ENCODE results near the gene IFNLR1. TPM values are rescaled to one million over a fixed set of nuclear protein-coding genes. Genes with fewer than 3 reads are reported as not detected.
"Not testable (repeated sequence)": the region's sequence is repeated elsewhere in the genome, so short reads cannot be mapped to it uniquely, and the experiment has no call there.

The IFNLR1 gene
- total and polyA plus RNA-seq, 8 donors, result 2.3 to 8.4 (median 4.0) TPM

GRCh38 chr1:24212376-24212775 is 25.3 kb upstream of the IFNLR1 start:
- DNase-seq, result no peak
- no peak for FAIRE-seq
- ATAC-seq, result no peak

GRCh38 chr1:24210195-24210627 is 23.1 kb upstream of the IFNLR1 start:
- WGBS, 2 donors, result 38 to 48% methylated on average over 10 of the region's 10 CpGs
- Histone ChIP-seq H3K4me1 (no peaks in the 10 kb centered on the region), H3K27ac (no peak overlapping the region), H3K4me3 (no peak overlapping the region), H3K36me3 (no peaks in the 10 kb centered on the region), H3K9me3 (no peaks in the 10 kb centered on the region), H3K27me3 (no peaks in the 10 kb centered on the region)
- DNase-seq (no peak), FAIRE-seq (no peak), ATAC-seq (no peak)
- no peak for TF ChIP-seq CTCF (IDR thresholded peaks at IDR 0.05)
- intact Hi-C loops (cut with DNase I), result loop anchor here in 1 of 3 donors (10.0 kb wide), 1 partner anchor 175 kb away; no protein-coding TSS in a partner anchor

More at GRCh38 chr1:24212376-24212775, 25.3 kb upstream of the IFNLR1 start:
- Histone ChIP-seq H3K27ac (no peak overlapping the region), H3K4me3 (no peak overlapping the region), H3K4me1 (no peaks in the 10 kb centered on the region), H3K9me3 (no peaks in the 10 kb centered on the region), H3K27me3 (no peaks in the 10 kb centered on the region), H3K36me3 (no peaks in the 10 kb centered on the region)
- no peak for TF ChIP-seq CTCF (IDR thresholded peaks at IDR 0.05)
- 75 to 84% methylated on average over 1 of the region's 2 CpGs for WGBS, 2 donors
- intact Hi-C loops (cut with DNase I), result loop anchor here in 1 of 3 donors (10.0 kb wide), 1 partner anchor 172 kb away; no protein-coding TSS in a partner anchor

GRCh38 chr1:24209097-24209496 is 22.0 kb upstream of the IFNLR1 start:
- H3K36me3 ChIP-seq, result no peaks in the 10 kb centered on the region
- FAIRE-seq, result no peak
- H3K9me3 ChIP-seq, result no peaks in the 10 kb centered on the region
- H3K27ac ChIP-seq, result no peak overlapping the region
- TF ChIP-seq CTCF (IDR thresholded peaks at IDR 0.05), result no peak
- H3K4me3 ChIP-seq, result no peak overlapping the region
- H3K4me1 ChIP-seq, result no peaks in the 10 kb centered on the region
- 82 to 83% methylated on average over 5 of the region's 5 CpGs for WGBS, 2 donors
- no peak for ATAC-seq
- DNase-seq, result no peak
- H3K27me3 ChIP-seq, result no peaks in the 10 kb centered on the region
- intact Hi-C loops (cut with DNase I), result no loop called here

- no peaks in the 10 kb centered on the region for H3K4me1 ChIP-seq
- no peak overlapping the region for H3K27ac ChIP-seq
- ATAC-seq (no peak), FAIRE-seq (no peak), DNase-seq (no peak)
- H3K36me3 ChIP-seq, result no peaks in the 10 kb centered on the region
- WGBS, 2 donors, result 75 to 76% methylated on average over 6 of the region's 6 CpGs
- intact Hi-C loops (cut with DNase I), result no loop called here
- H3K27me3 ChIP-seq, result no peaks in the 10 kb centered on the region
- no peaks in the 10 kb centered on the region for H3K9me3 ChIP-seq
- no peak overlapping the region for H3K4me3 ChIP-seq
- TF ChIP-seq CTCF (IDR thresholded peaks at IDR 0.05), result no peak
These were observed 20.6 kb upstream of the IFNLR1 start for GRCh38 chr1:24207709-24208108.

GRCh38 chr1:24207395-24207687 is 20.3 kb upstream of the IFNLR1 start:
- H3K4me1 ChIP-seq; H3K27ac ChIP-seq; intact Hi-C loops (cut with DNase I); ATAC-seq; DNase-seq; FAIRE-seq; H3K9me3 ChIP-seq; H3K27me3 ChIP-seq; H3K36me3 ChIP-seq; H3K4me3 ChIP-seq: not testable (repeated sequence)
- 72 to 73% methylated on average over 9 of the region's 9 CpGs for WGBS, 2 donors
